ENCODE measurements around the gene MAP2K1. TPM values are rescaled to one million over a fixed set of nuclear protein-coding genes. Genes with fewer than 3 reads are reported as not detected.
"Not testable (repeated sequence)": the region's sequence is repeated elsewhere in the genome, so short reads cannot be mapped to it uniquely, and the experiment has no call there.

Gene MAP2K1
- total RNA-seq, 1 donor from 2014 or later = 23.6 TPM

DNA sequence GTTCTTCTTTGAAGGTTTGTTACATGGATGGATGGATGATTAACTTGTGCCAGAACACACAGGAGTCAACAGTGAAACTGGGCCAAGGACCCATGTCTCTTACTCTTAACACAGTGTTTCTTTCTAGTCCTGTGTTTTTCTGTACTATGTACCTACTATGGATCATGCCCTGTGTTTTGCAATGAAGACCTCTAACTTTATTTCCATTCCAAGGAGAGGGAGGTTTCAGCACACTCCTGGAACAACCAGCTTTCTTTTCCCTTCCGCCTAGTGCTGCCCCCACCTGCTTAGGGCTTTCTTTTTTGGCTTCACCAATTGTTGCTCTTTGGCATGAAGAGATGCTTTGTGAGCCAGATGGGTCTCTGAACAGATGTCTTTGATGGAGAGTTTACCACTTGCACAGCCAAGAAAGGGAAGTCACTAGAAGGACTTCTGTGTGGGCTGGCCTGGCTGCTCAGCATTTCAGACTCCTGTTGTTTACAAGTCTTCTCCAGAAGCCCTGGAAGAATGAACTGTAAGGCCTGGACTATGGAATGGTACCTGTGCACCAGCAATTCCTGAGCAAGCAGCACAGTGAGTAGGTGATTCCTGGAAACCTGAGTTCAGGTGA is 66.4 kb downstream of the MAP2K1 start:
- TF ChIP-seq, protein P1, sequence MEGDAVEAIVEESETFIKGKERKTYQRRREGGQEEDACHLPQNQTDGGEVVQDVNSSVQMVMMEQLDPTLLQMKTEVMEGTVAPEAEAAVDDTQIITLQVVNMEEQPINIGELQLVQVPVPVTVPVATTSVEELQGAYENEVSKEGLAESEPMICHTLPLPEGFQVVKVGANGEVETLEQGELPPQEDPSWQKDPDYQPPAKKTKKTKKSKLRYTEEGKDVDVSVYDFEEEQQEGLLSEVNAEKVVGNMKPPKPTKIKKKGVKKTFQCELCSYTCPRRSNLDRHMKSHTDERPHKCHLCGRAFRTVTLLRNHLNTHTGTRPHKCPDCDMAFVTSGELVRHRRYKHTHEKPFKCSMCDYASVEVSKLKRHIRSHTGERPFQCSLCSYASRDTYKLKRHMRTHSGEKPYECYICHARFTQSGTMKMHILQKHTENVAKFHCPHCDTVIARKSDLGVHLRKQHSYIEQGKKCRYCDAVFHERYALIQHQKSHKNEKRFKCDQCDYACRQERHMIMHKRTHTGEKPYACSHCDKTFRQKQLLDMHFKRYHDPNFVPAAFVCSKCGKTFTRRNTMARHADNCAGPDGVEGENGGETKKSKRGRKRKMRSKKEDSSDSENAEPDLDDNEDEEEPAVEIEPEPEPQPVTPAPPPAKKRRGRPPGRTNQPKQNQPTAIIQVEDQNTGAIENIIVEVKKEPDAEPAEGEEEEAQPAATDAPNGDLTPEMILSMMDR (IDR thresholded peaks at IDR 0.05) = no peak
- TF ChIP-seq POLR2A (IDR thresholded peaks at IDR 0.05) (no peak), POLR2AphosphoS5 (IDR thresholded peaks at IDR 0.05; ENCODE audit: insufficient read depth in 1 of 2, low read depth in 1 of 2) (no peak)
- no peaks in the 10 kb centered on the region for H3K36me3 ChIP-seq
- intact Hi-C loops (cut with DNase I) = no loop called here

DNA sequence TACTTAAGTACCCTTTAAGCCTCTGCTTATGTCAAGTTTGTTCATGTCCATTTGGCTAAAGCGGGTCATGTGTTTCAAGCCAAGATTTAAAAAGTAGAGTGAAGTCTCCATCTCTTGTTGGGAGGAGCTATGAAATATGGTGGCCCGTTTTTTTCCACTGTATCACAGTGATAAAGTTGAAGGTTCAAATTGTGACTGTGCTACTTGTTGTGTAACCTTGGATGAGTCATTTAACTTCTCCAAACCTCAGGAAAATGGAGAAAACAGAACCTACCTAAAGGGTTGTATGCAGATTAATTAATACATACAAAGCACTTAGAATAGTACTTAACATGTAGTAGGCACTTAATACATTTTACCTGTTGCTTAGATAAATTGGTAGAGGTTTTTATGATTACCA is 67.4 kb downstream of the MAP2K1 start:
- H3K27ac ChIP-seq = no peak overlapping the region
- intact Hi-C loops (cut with DNase I) = no loop called here
- TF ChIP-seq POLR2AphosphoS5 (IDR thresholded peaks at IDR 0.05; ENCODE audit: insufficient read depth in 1 of 2, low read depth in 1 of 2) (no peak), POLR2A (IDR thresholded peaks at IDR 0.05) (no peak)
- TF ChIP-seq, protein P1 (IDR thresholded peaks at IDR 0.05) = no peak
- H3K4me1 ChIP-seq = no peaks in the 10 kb centered on the region
- no peak for DNase-seq (ENCODE audit: extremely low spot score in 2 of 2)
- H3K9me3 ChIP-seq = no peaks in the 10 kb centered on the region
- no peak overlapping the region for H3K4me3 ChIP-seq
- no peaks in the 10 kb centered on the region for H3K36me3 ChIP-seq
- H3K27me3 ChIP-seq = no peaks in the 10 kb centered on the region

More for the DNA sequence above, 66.4 kb downstream of the MAP2K1 start:
- Histone ChIP-seq H3K4me1 (no peaks in the 10 kb centered on the region), H3K27ac (no peak overlapping the region), H3K4me3 (no peak overlapping the region), H3K9me3 (no peaks in the 10 kb centered on the region), H3K27me3 (no peaks in the 10 kb centered on the region)
- no peak for DNase-seq (ENCODE audit: extremely low spot score in 2 of 2)

DNA sequence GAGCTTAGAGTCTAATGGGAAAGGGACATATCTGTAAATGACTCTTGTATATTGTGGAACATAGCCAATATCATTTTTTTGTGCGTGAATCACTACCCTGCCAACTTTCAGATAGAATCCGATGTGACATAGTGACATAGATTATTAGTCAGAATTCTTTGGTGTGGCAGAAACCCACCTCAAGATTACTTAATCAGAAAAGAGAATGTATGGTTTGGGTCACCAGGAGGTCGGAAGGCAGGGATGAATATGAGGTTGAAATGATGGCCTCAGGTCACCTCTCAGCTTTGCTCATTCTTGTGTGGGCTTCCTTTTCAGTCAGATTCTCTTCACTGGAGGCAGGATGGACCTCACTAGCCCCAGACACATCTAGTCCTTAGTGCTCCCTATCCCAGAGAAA is 69.5 kb downstream of the MAP2K1 start:
- no peak overlapping the region for H3K27ac ChIP-seq
- intact Hi-C loops (cut with DNase I) = no loop called here
- TF ChIP-seq POLR2A (IDR thresholded peaks at IDR 0.05) (no peak), POLR2AphosphoS5 (IDR thresholded peaks at IDR 0.05; ENCODE audit: insufficient read depth in 1 of 2, low read depth in 1 of 2) (no peak)
- TF ChIP-seq, protein P1 (IDR thresholded peaks at IDR 0.05) = no peak
- H3K36me3 ChIP-seq = no peaks in the 10 kb centered on the region
- H3K4me1 ChIP-seq = no peaks in the 10 kb centered on the region
- no peaks in the 10 kb centered on the region for H3K27me3 ChIP-seq
- H3K4me3 ChIP-seq = no peak overlapping the region
- no peaks in the 10 kb centered on the region for H3K9me3 ChIP-seq
- DNase-seq (ENCODE audit: extremely low spot score in 2 of 2) = no peak

DNA sequence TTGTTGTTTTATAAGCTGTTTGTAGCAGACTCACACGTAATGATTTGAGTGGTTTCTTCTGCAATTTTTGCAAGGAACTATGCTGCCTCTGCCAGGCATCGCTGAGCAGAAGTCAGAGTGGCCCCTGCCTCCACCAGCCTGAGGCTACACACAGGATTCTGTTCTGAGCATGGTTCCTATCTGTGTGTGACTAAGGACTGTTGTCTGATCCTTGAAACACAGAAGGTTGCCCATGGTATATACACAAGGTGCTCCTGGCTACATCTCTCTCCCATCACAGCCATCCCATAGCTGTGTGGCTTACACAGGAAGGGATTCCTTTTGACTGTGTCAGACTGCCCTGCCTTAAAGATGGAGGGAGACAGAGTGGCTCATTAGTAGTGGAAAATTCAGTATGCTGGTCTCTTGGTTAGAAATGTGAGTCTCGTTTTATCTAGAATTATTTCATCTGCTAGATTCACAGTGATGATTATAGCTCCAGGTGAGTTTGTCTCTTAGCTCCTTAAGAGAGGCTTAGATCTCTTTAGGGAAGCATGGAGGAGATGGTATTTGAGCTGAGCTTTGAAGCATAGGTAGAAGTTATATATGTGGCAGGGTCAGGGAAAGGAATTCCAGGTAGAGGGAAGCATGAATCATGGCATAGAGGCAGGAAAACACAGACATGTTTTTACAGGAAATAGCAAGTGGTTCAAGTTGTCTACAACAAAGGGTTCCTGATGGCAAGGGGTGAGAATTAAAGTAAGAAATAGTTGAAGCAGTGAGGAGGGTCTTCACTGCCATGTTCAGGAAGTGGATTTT is 73.3 kb downstream of the MAP2K1 start:
- Histone ChIP-seq H3K27ac (no peak overlapping the region), H3K4me1 (no peaks in the 10 kb centered on the region), H3K36me3 (no peaks in the 10 kb centered on the region), H3K4me3 (no peak overlapping the region), H3K9me3 (no peaks in the 10 kb centered on the region), H3K27me3 (no peaks in the 10 kb centered on the region)
- DNase-seq (ENCODE audit: extremely low spot score in 2 of 2) = no peak
- TF ChIP-seq POLR2AphosphoS5 (IDR thresholded peaks at IDR 0.05; ENCODE audit: insufficient read depth in 1 of 2, low read depth in 1 of 2) (no peak), POLR2A (IDR thresholded peaks at IDR 0.05) (no peak)
- TF ChIP-seq, protein P1 (IDR thresholded peaks at IDR 0.05) = no peak
- intact Hi-C loops (cut with DNase I) = no loop called here

DNA sequence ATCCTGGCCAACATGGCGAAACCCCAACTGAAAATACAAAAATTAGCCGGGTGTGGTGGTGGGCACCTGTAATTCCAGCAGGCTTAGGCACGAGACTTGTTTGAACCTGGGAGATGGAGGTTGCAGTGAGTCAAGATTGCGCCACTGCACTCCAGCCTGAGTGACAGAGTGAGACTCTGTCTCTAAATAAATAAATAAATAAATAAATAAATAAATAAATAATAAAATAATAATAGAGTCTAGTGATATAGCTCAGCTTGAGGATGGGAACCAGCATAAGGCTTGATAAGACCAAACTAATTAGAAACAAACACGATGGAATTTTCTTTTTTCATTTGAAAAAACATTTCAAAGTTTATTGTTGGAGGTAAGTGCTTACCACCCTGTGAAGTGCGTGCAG is 74.6 kb downstream of the MAP2K1 start:
- intact Hi-C loops (cut with DNase I); H3K4me3 ChIP-seq; H3K4me1 ChIP-seq; H3K27ac ChIP-seq; DNase-seq (ENCODE audit: extremely low spot score in 2 of 2); H3K27me3 ChIP-seq; H3K36me3 ChIP-seq; H3K9me3 ChIP-seq: not testable (repeated sequence)
